Activated CD4-positive, CD25-positive, alpha-beta regulatory T cell (primary cell): ENCODE data around the gene IKZF5.

Experiments
- DNase-seq, 4 experiments: peaks; one replicate each; lab custom pipeline; 2025; lab: John Stamatoyannopoulos, UW

IKZF5 gene, protein sequence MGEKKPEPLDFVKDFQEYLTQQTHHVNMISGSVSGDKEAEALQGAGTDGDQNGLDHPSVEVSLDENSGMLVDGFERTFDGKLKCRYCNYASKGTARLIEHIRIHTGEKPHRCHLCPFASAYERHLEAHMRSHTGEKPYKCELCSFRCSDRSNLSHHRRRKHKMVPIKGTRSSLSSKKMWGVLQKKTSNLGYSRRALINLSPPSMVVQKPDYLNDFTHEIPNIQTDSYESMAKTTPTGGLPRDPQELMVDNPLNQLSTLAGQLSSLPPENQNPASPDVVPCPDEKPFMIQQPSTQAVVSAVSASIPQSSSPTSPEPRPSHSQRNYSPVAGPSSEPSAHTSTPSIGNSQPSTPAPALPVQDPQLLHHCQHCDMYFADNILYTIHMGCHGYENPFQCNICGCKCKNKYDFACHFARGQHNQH

DNA sequence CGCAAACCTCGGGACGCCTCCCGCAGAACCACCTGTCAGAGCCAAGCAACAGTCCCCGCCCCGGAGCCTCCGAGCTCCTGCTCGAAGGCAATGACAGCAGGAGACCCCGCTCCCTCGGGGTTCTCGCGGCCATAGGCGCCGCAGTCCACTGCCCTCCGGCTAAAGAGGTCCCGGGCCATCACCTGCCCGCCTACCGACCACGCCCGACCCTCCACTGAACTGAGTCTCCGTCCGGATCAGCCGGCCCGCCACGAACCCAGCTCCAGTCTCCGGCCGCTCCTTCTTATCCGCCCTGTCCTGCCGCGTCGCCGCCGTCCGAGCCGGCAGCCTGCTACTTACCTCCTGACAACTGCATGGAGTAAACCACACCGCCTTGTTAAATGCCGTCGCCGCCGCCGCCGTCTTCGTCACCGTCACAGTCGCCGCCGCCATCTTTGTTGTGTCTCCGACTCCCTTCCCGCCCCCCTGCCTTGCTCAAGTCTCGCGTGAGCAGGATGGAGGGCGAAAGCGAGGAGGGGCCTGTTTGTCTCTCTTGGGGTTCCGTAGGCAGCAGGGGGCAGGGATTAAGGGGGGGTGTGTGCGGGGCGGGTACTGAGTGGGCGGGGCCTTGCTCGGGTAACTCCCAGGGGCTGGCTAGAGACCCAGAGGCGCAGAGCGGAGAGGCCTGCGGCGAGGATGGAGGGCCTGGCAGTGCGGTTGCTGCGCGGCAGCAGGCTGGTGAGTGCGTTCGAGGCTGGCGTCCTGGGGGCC is at the start of gene IKZF5, which contains the start of gene ACADSB:
TSS of gene IKZF5 (minus strand) at position 441 of the 750 bp plus-strand sequence. CDS start 10,170 bp downstream, outside the sequence.
TSS of gene ACADSB (plus strand) at position 652 of the 750 bp plus-strand sequence. CDS start at position 676, 24 bp downstream.
- DNase-seq: peak; percentile 92 to 96 (median 94)

DNA sequence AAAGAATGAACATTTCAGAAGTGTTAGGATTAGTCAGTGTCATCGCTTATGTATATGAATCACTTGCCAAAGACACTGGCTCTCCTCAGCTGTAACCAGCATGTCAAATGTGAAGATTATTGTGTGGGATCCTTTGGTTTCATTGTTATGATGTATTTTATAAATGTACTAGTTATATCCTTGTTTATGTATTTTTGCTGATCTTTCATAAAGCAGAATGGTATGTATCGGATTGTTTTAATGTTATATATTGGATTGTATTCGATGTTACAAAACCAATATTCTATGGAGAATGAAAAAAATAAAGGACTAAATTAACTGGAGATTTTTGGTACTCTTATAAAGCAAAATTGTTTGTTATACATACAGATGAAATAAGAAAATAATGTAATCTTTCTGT is 49.4 kb upstream of the IKZF5 start:
- DNase-seq: no peak

DNA sequence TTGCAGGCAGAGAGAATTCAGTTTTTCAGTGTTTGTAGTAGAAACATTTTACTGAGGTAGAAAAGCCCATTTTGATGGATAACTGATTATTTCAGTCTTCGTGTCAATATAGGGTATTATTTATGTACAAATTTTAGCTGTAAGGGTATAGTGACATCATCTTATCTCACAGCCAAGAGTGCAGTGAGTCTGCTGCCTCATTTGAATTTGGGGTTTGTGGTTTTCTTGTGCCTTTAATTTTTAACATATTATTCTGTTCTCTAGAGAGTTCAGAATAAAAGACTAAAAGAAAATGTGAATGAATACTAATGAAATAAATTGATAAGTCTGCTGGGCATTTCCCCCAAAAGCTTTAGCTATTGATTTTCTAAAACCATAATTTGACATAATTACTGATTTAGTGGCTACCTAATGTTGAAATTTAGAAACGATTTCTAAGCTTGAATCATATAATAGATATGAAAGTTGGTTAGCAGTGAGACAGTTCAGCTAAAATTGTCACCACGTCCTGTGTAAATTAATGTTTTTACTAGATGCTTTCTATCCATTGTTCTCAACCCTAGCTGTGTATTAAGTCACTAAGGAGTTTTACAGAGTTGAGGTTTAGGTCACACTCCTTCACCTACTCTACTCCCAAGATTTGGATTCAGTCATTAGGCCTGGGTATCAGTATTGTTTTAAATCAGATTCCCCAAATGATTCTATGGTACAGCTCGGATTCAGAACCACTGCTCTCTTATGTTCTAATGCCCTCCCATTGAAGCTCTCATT is 37.6 kb upstream of the IKZF5 start:
- no peak for DNase-seq

DNA sequence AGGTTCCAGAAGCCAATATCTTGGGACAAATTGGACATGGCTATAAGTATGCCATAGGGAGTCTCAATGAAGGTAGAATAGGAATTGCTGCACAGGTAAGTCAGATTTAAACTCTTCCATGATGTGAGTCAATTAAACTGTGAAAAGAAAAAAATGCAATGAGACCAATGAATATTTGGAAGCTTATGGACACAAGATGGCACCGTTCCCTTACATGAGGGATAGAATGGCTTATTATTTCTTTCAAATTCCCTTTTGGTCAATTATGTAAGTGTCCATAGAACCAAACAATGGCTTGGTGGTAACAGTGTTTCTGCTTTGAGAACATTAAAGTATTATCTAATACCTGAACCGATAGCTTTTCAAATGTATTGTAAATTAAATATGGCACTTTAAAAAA is 35.8 kb upstream of the IKZF5 start:
- no peak for DNase-seq

DNA sequence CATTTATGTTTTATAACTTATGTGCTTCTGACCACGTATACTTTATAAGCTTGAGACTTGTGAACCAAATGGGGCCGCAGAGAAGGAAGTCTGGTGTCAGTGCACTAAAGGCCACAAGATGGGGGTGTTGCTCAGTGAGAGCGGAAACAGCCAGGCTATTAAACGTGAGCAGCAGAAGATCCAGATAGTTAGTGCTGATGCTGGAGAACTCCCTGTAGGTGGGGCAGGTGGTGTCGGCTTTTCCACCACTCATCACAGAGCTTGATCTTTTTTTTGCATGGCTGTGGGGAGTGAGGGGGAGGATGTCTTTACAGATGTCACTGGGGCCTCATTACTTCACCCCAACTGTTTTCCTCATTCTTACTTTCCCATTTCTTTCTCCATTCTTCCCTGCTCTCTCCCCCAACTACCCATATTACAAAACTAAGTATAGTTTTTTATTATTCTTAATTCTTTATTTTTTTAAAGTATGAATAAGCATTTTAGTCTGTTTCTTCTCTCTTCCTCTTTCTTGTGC is 34.9 kb upstream of the IKZF5 start:
- peak in 1 of 4 experiments; percentile 4 for DNase-seq

DNA sequence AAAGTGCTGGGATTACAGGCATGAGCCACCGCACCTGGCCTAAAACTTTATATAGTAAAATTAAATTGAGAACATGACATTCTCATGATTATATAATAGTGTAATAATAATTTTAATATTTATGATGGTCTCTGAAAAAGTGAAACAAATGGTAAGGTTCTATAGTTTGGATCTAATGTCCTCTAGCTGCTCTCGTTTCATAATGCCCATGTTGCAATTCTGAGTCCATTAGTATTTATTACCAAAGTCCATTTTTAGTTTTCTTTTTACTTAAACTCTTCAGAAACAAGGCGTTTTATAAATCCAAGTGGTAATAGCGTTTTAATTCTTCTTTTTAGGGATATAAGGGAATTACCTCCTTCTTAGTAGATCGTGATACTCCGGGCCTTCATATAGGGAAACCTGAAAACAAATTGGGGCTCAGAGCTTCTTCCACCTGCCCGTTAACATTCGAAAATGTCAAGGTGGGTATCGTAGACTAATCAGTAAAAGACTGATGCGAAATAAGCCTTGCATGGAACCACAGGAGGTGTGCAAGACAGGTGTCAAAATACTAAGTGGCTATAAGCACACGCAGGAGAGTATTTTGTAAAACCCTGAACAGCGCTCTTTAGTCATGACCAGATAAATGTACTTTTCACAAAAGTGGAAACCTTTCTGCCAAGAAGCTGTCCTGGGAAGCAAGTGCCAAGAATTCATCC is 34.3 kb upstream of the IKZF5 start:
- no peak for DNase-seq

DNA sequence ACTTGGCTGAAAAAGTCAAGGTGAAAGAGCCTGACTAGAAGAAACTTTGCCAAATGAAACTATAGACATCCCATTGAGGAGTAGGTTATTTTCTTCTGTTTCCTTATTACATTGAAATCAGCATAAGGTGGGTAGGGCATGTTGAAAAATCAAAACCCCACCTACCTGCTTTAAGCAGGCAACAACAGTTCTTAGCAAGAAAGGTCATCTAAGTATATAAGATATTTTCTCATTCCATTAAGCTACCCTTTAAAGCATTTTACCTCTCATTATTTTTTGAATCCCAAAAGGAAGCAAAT is 31.0 kb upstream of the IKZF5 start:
- DNase-seq: no peak

DNA sequence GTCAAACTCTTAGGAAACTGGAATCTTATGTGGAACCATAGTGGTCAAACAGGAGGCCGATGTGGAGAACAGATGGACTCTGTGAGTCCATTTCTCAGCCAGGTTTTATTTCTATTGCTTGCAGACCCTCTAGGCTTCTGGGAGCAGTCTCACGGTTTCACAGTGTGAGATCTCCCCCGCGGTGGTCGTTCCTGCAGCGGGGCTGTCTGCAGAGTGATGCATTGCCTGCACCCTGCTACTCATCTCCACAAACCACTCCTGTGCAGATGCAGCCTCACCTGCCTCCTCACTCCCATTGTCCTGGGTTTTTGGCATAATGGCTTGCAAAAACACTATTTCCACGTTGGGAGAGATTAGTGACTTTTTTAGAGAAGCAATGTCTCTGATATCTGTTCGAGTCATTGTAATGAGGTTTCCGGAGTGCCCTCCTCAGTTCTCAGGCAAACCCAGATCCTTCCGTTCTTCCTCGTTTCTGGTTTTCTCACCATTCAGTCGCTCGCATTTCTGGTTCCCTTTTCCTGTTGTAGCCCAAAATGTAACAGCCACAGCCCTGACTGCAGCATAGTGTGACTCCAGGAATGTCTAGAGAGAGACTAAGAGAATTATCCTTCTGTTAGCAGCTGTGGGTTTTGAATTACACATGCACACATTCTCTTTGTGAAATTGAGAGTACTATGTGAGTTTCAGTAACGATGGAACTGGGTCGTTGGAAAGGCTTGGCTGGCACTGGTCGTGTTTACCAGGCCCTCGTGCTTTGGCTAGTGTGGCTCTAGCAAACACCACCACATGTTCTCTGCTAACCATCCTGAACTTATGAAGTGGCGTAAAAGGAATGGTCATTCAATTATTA is 30.4 kb upstream of the IKZF5 start:
- no peak for DNase-seq

DNA sequence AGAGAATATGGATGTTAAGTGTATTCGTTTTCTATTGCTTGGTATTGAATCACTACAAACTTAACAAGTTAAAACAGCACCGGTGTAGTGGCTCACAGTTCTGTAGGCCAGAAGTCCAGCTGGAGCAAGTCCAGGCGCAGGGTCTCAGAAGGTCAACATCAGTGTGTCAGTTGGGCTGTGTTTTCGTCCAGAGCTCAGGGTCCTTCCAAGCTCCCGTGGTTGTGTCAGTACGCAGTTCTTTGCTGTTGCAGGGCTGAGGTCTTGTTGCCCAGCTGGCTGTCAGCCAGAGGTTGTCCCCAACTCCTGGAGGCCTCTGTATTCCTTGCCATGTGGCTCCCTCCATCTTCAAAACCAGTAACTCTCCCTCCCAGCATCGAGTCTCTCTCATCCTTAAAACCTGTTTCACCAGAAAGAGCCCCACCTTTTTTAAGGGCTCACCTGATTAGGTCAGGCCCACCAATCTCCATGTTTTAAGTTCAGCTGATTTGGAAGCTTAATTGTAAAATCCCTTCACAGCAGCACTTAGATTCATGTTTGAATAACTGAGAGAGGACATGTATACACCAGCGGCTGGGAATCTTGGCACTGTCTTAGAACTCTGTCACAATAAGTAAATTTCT is 27.0 kb upstream of the IKZF5 start:
- DNase-seq: no peak

DNA sequence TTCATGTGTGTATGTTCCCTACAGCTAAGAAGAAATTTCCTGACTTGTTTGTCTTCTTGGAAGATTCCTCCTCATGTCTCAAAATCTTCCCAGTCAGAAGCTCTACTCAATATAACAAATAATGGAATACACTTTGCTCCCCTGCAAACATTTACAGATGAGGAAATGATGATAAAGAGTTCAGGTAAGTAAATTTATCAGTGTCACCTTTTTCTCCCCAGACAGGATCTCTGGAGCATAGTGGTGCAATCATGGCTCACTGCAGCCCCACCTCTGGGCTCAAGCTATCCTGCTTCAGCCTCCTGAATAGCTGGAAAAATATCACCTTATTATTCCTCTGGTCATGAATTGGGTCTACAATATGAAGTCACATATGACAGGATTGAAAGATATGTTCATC is 25.7 kb upstream of the IKZF5 start:
- DNase-seq: no peak

DNA sequence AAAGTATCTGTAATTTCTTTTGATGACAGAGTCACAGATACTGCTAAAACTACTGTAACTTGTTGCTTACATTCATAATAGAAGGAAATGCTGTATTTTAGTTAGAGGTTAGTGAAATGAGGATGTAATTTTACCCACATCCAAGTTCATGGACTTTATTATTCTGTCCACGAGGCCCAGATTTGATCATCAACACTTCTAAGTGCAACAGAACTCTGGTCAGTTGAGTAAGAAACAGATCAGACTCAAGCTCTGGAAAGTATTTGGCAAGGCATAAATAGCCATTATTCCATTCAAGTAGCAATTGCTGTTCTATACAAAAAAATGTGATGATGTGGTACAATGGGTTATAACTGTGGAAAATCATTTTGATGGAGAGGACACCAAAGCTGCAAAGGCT is 22.5 kb upstream of the IKZF5 start:
- DNase-seq: no peak

DNA sequence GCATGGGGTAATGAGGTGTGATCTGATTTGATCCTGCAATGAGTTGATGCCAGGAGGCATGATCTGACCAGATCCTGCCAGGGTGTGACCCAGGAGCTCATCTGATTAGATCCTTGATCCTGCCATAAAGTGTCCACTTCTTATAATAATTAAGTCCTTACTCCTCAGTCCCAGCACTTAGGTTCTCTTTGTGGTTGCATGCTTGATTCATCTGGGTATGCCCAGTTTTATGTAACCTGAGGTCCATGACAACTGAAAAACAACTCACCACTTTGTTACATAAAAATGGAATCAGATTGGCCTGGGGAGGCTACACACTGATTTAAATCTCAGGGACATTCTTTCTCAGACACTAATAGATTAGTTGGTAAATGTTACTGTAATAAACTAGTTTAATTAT is 19.3 kb upstream of the IKZF5 start:
- DNase-seq: no peak

DNA sequence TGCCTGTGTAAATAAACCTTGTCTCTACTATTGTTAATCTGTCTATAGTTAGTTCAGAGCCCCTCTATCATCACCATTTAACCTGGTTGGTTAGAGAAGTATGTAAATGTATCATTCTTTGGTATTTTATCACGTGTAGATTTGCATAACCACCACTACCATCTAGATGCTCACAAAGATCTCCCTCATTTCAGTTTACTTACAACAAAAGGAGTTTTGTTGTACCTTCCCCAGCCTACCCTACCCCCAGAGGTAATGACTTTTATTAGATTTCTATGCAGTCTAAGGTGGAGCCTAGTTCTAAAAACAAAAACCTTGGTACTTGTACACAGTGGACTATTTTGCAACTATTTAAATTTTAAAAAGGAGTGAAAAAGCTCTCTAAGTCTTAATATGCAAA is 17.7 kb upstream of the IKZF5 start:
- no peak for DNase-seq

DNA sequence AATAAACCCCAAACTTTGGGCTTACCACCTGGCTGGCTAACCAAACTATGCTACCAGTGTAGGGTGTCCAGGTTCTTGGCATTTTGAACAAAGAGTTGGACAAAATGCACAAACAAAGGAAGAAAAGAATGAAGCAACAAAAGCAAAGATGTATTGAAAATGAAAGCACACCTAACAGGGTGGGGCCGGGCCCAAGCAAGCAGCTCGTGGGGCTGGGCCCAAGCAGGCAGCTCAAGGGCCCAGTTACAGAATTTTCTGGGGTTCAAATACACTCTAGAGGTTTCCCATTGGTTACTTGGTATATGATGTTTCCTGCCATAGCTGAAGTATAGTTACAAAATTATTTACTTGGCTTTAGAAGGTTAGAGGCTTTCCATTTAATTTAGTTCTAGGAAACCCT is 15.9 kb upstream of the IKZF5 start:
- DNase-seq: no peak

DNA sequence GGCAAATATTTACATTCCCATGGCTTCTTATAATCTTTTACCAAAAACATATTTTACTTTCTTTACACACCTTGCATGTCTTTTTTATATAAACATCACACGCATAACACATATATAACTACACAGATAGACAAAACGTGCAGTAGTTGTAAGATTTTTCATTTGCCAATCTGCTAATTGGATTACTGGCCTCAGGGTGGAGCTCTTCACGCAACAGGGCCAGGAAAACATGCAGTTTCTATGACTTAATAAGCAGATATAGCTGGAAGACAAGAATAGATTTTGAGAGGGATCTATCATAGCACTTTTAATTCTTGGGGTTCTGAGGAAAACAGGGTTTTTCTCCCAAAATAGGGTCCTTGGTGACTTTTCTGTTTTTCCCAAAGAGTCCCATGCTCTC is 12.9 kb upstream of the IKZF5 start:
- no peak for DNase-seq

DNA sequence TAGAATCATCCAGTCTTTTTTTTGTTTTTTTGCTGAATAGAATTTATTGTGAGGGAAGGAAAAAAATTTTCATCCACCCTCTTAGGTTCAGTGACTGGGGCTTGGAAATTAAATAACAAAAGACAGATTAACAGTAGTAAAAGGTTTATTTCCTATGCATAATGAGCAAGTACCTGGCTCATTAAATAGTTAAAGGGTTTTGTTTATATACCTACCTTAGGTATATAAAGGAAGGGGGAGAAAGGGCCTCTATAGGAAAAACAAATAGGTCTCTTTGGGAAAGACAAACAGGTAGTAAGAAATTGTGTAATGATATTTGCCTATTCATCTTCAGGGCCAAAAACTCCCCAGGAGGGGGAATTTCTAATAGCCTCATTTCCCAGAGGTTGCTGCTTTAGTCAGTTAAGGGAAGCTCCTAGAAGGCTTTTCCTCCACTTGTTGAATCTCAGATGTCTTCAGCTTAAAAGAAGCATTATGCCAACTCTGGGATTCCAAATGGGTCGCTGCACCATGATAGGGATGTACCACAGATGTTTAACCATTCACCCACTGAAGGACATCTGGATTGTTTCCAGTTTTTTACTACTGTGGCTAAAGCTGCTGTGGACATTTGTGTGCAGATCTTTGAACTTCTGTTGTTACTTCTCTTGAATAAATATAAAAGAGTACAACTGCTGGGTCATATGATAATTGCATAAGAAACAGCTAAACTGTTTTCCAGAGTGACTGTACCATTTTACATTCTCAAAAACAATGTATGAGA is 11.5 kb upstream of the IKZF5 start:
- DNase-seq: no peak

DNA sequence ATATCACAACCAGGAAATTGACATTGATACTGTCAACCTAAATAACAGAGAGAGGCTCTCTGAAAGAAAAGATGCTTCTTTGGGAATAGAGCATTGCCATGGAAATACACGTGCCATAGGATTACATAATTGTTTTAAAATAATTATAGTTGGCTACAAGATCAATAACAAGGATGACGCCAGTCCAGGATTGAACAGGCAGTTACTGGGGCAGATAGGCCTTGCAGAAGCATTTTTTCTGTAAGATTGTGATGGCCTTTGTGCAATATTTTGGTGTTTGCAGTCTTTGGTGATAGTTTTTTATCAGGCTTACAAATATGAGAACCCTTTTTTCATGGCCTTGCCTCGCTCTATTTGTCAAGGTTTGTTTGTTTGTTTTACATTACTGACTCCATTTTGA is 10.7 kb upstream of the IKZF5 start:
- no peak for DNase-seq

DNA sequence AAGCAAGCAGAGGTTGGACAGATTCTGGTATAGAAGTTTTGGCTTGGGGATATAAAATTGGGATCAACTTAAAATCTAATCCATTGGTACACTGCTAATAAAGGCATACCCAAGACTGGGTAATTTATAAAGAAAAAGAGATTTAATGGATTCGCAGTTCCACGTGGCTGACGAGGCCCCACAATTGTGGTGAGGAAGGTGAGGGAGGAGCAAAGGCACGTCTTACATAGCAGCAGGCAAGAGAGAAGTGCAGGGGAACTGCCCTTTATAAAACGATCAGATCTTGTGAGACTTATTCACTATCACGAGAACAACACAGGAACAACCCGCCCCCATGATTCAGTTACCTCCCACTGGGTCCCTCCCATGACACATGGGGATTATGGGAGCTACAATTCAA is 9.9 kb upstream of the IKZF5 start:
- DNase-seq: no peak

DNA sequence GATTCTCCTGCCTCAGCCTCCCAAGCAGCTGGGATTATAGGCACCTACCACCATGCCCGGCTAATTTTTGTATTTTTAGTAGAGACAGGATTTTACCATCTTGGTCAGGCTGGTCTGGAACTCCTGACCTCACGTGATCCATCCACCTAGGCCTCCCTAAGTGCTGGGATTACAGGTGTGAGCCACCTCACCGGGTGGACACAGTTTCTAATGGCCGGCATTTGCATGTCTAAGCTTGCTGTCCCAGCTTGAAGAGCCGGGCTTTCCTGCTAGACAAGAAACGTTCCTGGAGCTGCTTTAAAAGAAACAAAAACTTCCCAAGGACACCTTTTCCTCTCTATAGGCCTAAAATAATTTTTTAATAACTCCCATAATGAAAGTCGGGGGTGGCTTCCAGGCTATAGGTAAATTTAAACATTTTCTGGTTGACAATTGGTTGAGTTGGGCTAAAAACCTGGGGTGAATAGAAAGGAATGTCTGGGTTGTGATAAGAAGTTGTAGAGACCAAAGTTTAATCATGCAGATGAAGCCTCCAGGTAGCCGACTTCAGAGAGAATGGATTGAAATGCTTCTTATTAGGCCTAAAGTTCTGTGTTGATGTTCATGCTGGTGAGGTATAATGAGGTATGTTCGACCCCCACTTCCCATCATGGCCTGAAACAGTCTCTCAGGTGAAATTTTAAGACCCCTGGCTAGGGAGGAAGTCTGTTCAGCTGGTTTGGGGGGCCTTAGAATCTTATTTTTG is 9.0 kb upstream of the IKZF5 start:
- DNase-seq: no peak
